Ishikawa (cell line): ENCODE results near the gene TRIM24.

Experiments
- CREB1 ChIP-seq: IDR thresholded peaks from 2 replicates; pipeline ENCODE4 v1.6.1; 2012; ENCODE audit warnings: low read depth
- EGR1 ChIP-seq: IDR thresholded peaks from 2 replicates; pipeline ENCODE4 v1.6.1; 2012
- EP300 ChIP-seq: IDR thresholded peaks from 2 replicates; pipeline ENCODE4 v1.6.1; 2012; ENCODE audit warnings: borderline replicate concordance
- NFIC ChIP-seq: IDR thresholded peaks from 2 replicates; pipeline ENCODE4 v1.6.1; 2012
- TAF1 ChIP-seq: IDR thresholded peaks from 2 replicates; pipeline ENCODE4 v1.6.1; 2012; ENCODE audit warnings: low read depth, mild to moderate bottlenecking
- TF ChIP-seq, protein P1 (sequence below): IDR thresholded peaks from 2 replicates; pipeline ENCODE4 v1.6.1; 2012; ENCODE audit warnings: low read depth, mild to moderate bottlenecking

DNA sequence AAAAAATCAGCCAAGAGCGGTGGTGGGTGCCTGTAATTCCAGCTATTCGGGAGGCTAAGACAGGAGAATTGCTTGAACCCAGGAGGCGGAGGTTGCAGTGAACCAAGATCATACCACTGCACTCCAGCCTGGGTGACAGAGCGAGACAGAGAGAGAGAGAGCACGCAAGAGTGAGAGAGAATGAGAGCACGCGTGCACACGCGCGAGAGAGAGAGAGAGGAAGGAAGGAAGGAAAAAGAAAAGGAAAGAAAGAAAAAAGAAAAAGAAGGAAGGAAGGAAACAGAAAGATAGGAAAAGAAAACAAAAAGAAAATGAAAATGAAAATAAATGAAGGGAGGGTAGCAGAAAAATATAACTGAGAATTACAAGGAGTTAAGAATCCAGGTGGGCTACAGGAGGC lies 158.4 kb downstream of the TRIM24 start:
- TF ChIP-seq, protein P1, sequence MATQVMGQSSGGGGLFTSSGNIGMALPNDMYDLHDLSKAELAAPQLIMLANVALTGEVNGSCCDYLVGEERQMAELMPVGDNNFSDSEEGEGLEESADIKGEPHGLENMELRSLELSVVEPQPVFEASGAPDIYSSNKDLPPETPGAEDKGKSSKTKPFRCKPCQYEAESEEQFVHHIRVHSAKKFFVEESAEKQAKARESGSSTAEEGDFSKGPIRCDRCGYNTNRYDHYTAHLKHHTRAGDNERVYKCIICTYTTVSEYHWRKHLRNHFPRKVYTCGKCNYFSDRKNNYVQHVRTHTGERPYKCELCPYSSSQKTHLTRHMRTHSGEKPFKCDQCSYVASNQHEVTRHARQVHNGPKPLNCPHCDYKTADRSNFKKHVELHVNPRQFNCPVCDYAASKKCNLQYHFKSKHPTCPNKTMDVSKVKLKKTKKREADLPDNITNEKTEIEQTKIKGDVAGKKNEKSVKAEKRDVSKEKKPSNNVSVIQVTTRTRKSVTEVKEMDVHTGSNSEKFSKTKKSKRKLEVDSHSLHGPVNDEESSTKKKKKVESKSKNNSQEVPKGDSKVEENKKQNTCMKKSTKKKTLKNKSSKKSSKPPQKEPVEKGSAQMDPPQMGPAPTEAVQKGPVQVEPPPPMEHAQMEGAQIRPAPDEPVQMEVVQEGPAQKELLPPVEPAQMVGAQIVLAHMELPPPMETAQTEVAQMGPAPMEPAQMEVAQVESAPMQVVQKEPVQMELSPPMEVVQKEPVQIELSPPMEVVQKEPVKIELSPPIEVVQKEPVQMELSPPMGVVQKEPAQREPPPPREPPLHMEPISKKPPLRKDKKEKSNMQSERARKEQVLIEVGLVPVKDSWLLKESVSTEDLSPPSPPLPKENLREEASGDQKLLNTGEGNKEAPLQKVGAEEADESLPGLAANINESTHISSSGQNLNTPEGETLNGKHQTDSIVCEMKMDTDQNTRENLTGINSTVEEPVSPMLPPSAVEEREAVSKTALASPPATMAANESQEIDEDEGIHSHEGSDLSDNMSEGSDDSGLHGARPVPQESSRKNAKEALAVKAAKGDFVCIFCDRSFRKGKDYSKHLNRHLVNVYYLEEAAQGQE = no peak
- TF ChIP-seq EGR1 (no peak), EP300 (no peak), TAF1 (no peak), CREB1 (no peak), NFIC (no peak)
